NCI-H524 treated with DMSO at 0.1 percent for 48 hours (cell line): ENCODE data around the gene CCNF.
"Not testable (repeated sequence)": the region's sequence is repeated elsewhere in the genome, so short reads cannot be mapped to it uniquely, and the experiment has no call there.

Source experiments
- DNase-seq: peaks from one replicate; lab custom pipeline; 2025; lab: John Stamatoyannopoulos, UW

Gene CCNF

GRCh38 chr16:2428051-2428783 lies 1.0 kb upstream of the CCNF start:
- no peak for DNase-seq

GRCh38 chr16:2428784-2429033 lies 538 bp upstream of the CCNF start:
- DNase-seq: no peak

GRCh38 chr16:2429771-2430663 lies 770 bp downstream of the CCNF start:
- DNase-seq: no peak

GRCh38 chr16:2432286-2432685 lies 3.0 kb downstream of the CCNF start:
- no peak for DNase-seq

GRCh38 chr16:2432801-2433505 lies 3.7 kb downstream of the CCNF start:
- no peak for DNase-seq

GRCh38 chr16:2435236-2435635 lies 6.0 kb downstream of the CCNF start:
- DNase-seq: not testable (repeated sequence)

GRCh38 chr16:2436110-2436509 lies 6.9 kb downstream of the CCNF start:
- no peak for DNase-seq

- DNase-seq: no peak
Measured at GRCh38 chr16:2437032-2437790, 8.0 kb downstream of the CCNF start.

GRCh38 chr16:2438121-2438520 lies 8.9 kb downstream of the CCNF start:
- DNase-seq: no peak

- DNase-seq: no peak
Measured at GRCh38 chr16:2439598-2439997, 10.4 kb downstream of the CCNF start.

GRCh38 chr16:2441143-2441804 lies 12.0 kb downstream of the CCNF start:
- not testable (repeated sequence) for DNase-seq

- no peak for DNase-seq
Measured at GRCh38 chr16:2443555-2443954, 14.3 kb downstream of the CCNF start.

- DNase-seq: no peak
Measured at GRCh38 chr16:2447920-2448583, 18.8 kb downstream of the CCNF start.

- no peak for DNase-seq
Measured at GRCh38 chr16:2449118-2449517, 19.9 kb downstream of the CCNF start.

GRCh38 chr16:2450535-2450934 lies 21.3 kb downstream of the CCNF start:
- no peak for DNase-seq

- DNase-seq: no peak
Measured at GRCh38 chr16:2450975-2451381, 21.7 kb downstream of the CCNF start.

GRCh38 chr16:2451851-2452320 lies 22.6 kb downstream of the CCNF start:
- DNase-seq: no peak

GRCh38 chr16:2452650-2453049 lies 23.4 kb downstream of the CCNF start:
- DNase-seq: no peak

GRCh38 chr16:2455081-2455845 lies 26.0 kb downstream of the CCNF start:
- no peak for DNase-seq

GRCh38 chr16:2456551-2457153 lies 27.4 kb downstream of the CCNF start:
- DNase-seq: no peak
